GM12875 (cell line): ENCODE results near the gene ZNRF2.
A peak's percentile ranks its signal among the peaks of the same experiment; 100 is the strongest.

ENCODE experiments used
- H3K4me3 ChIP-seq: one replicate; pipeline ENCODE4 v1.5.1; 2011; ENCODE audit warnings: low read depth, low read length, control low read depth
- CTCF ChIP-seq: IDR thresholded peaks from 2 replicates; pipeline ENCODE4 v1.5.1; 2011; ENCODE audit warnings: low read depth, mild to moderate bottlenecking, control low read depth, inconsistent platforms, low read length, moderate library complexity, borderline replicate concordance; ENCODE audit not compliant: insufficient read depth

The ZNRF2 gene

GRCh38 chr7:30320392-30320791, 36.0 kb downstream of the ZNRF2 start:
- no peak overlapping the region for H3K4me3 ChIP-seq
- no peak for TF ChIP-seq CTCF

GRCh38 chr7:30321089-30321881, 36.9 kb downstream of the ZNRF2 start:
- no peak overlapping the region for H3K4me3 ChIP-seq
- TF ChIP-seq CTCF, result no peak

DNA sequence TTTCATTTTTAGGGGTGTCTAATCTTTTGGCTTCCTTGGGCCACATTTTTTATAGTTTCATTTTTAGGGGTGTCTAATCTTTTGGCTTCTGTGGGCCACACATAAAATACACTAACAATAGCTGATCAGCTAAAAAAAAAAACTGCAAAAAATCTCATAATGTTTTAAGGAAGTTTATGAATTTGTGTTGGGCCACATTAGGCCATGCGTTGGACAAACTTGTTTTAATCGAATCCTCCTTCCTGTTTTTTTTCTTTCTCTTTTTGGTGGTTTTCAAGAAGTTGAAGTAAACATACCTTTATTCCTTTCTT, 37.4 kb downstream of the ZNRF2 start:
- no peak for TF ChIP-seq CTCF
- peak overlapping the region; percentile 24 for H3K4me3 ChIP-seq

DNA sequence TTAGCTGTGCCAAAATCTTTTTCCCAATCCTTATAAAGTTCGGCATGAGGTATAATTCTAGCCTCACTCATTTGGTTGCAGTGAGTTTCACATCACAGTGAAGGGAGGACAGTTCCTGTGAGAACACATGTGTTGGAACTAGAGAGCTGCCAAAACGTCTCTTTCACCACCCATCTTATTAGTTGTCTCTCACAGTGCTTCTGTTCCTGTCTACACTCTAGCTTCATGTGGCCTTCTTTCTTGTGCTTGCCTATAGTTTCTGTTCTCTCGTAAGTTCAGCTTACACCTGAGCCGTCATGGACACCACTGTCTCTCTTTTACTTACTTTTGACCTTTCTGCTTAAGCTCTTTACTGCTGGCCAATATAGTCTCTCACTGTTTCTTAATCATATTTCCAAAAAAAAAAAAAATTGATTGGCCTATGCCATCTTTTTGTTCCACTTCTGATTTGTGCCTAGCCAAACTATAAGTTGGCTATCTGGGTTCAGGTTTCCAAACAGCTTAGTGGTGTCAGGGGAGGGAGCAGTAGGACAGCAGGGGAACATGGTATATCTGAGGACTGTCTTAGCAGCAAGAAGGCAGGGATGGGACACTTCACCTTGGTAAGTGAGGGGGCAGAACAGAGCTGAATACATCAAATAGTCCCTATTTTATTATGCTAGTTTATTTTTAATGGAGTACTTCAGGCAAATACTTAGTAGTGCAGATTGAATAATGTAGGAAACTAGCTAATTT, 38.0 kb downstream of the ZNRF2 start:
- TF ChIP-seq CTCF, result no peak
- peak overlapping the region; percentile 24 for H3K4me3 ChIP-seq

DNA sequence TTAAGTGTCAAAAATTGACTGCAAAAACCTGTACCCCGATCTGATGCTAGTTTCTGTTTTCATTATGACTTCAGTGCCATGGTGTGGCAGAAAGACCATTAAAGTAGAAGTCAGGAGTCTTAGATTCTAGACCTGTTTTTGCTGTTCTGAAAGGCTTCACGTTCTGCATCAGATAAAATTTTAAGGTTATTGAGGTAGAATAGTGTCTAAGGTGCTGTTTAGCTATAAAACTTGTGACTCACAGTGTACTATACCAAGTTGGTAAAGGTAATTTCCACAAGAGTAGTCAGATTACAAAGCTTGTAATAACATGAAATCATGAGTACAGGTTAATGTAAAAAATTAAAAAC, 38.6 kb downstream of the ZNRF2 start:
- no peak for TF ChIP-seq CTCF
- H3K4me3 ChIP-seq, result no peak overlapping the region

- TF ChIP-seq CTCF, result no peak
These were observed 43.4 kb downstream of the ZNRF2 start for GRCh38 chr7:30327813-30328212.

GRCh38 chr7:30328381-30328780, 44.0 kb downstream of the ZNRF2 start:
- H3K4me3 ChIP-seq, result no peak overlapping the region
- TF ChIP-seq CTCF, result no peak

More at GRCh38 chr7:30327813-30328212, 43.4 kb downstream of the ZNRF2 start:
- H3K4me3 ChIP-seq, result no peak overlapping the region
